ENCODE measurements around the gene TTLL9. TPM values are rescaled to one million over a fixed set of nuclear protein-coding genes. Genes with fewer than 3 reads are reported as not detected.

Gene TTLL9
- polyA plus RNA-seq, 1 of the 3 experiments (the other 2 are of a cell fraction) = 0.23 TPM

DNA sequence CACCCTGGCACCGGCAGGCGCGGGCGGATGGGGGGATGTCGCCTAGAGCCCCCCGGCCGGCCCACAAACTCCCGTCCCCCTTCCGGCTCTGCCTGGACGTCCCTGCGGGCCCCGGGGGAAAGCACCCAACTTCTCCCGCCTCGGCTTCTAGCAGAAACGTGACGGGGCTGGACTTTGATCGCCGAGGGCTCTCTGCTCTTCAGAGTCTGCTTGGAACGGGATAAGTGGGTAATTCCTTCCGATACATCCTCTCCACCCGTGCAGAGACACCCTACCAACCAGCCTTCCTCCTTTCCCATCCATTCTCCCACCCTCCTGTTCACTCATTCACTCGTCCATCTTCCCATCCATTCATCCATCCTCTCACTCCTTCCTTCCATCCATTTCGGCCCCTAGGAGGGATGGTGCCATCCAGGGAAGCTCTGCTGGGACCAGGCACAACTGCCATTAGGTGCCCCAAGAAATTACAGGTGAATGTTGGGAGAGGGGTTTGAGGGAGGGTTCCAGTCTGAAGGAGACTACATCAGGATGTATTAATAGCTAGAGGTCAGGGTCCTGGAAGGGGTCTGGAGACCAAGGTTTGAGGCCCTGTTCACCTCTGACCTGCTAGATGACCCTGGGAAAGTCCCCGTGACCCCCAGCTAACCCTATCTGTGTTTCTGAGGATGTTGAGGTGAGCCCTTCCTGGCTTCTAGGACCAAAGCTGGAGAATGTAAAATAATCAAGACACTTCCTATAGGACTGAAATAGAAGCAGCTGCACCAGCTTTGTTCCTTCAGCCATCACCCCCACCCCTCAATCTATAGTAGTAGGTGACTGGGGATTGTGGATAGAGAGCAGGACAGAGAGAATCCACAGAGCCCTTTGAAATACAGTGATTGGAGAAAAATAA, 538 bp downstream of the TTLL9 start:
- Histone ChIP-seq H3K9me3 (no peaks in the 10 kb centered on the region), H3K36me3 (replicated peaks in 1 of 2; ENCODE audit: control insufficient read depth in 1 of 2, insufficient read depth in 2 of 2, low read length in 1 of 2) (no peaks in the 10 kb centered on the region), H3K4me1 (ENCODE audit: control insufficient read depth in 1 of 2, insufficient read depth in 2 of 2, low read depth in 1 of 2, low read length in 1 of 2) (peaks cover 0 to 23% of the 10 kb centered on the region in 2 experiments; a peak in 1 of 4 replicates), H3K9ac (peak overlapping the region; percentile 71), H3K9me2 (no peaks in the 10 kb centered on the region), H3K4me3 (ENCODE audit: low read depth in 2 of 2, low read length in 1 of 2) (peak overlapping the region; percentile 66 to 69), H3F3A (replicated peaks; ENCODE audit: insufficient read depth) (peaks cover 5% of the 10 kb centered on the region), H3K79me2 (ENCODE audit: insufficient read depth) (no peaks in the 10 kb centered on the region), H3K27ac (ENCODE audit: low read depth in 2 of 2, low read length in 1 of 2) (peak overlapping the region in 1 of 2 experiments; percentile 62; a peak in 1 of 4 replicates), H4K20me1 (ENCODE audit: insufficient read depth) (no peaks in the 10 kb centered on the region), H3K4me2 (peak overlapping the region; percentile 81), H2AFZ (ENCODE audit: low read depth) (peak overlapping the region; percentile 94), H3K27me3 (ENCODE audit: insufficient read depth) (no peaks in the 10 kb centered on the region)
- CTCF ChIA-PET = interaction anchor here (0.8 to 3.3 kb wide), 11 partner anchors 8 to 258 kb away, joined by 3 to 12 read pairs (median 4); partner anchors contain the start of gene PDRG1
- 33% methylated on average over 6 of the region's 24 CpGs for WGBS (ENCODE audit: low lambda C conversion rate)
- no peak for TF ChIP-seq RCOR1 (IDR thresholded peaks at IDR 0.05; ENCODE audit: low read length)
- TF ChIP-seq, protein P1, sequence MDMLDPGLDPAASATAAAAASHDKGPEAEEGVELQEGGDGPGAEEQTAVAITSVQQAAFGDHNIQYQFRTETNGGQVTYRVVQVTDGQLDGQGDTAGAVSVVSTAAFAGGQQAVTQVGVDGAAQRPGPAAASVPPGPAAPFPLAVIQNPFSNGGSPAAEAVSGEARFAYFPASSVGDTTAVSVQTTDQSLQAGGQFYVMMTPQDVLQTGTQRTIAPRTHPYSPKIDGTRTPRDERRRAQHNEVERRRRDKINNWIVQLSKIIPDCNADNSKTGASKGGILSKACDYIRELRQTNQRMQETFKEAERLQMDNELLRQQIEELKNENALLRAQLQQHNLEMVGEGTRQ (IDR thresholded peaks at IDR 0.05; ENCODE audit: borderline replicate concordance, low read depth, low read length) = no peak
- TF ChIP-seq POLR2AphosphoS5 (IDR thresholded peaks at IDR 0.05; ENCODE audit: low read depth, low read length) = no peak
- no peak for TF ChIP-seq TEAD4 (IDR thresholded peaks at IDR 0.05; ENCODE audit: borderline replicate concordance, insufficient read depth)
- TF ChIP-seq GABPA (IDR thresholded peaks at IDR 0.05; ENCODE audit: low read depth) = no peak
- DNase-seq = no peak
- POLR2A ChIA-PET = interaction anchor here (0.6 to 1.4 kb wide), 2 partner anchors 9 to 26 kb away, joined by 3 to 6 read pairs; no protein-coding TSS in a partner anchor

GRCh38 chr20:31871618-31871954, 1.2 kb downstream of the TTLL9 start:
- Histone ChIP-seq H3K4me2 (peak overlapping the region; percentile 81), H3K36me3 (replicated peaks in 1 of 2; ENCODE audit: control insufficient read depth in 1 of 2, insufficient read depth in 2 of 2, low read length in 1 of 2) (no peaks in the 10 kb centered on the region), H3K27me3 (ENCODE audit: insufficient read depth) (no peaks in the 10 kb centered on the region), H3K27ac (ENCODE audit: low read depth in 2 of 2, low read length in 1 of 2) (no peak overlapping the region), H2AFZ (ENCODE audit: low read depth) (no peak overlapping the region), H3K9me3 (no peaks in the 10 kb centered on the region), H4K20me1 (ENCODE audit: insufficient read depth) (no peaks in the 10 kb centered on the region), H3K4me3 (ENCODE audit: low read depth in 2 of 2, low read length in 1 of 2) (no peak overlapping the region), H3K9me2 (no peaks in the 10 kb centered on the region), H3K9ac (no peak overlapping the region), H3K79me2 (ENCODE audit: insufficient read depth) (no peaks in the 10 kb centered on the region), H3K4me1 (ENCODE audit: control insufficient read depth in 1 of 2, insufficient read depth in 2 of 2, low read depth in 1 of 2, low read length in 1 of 2) (peaks cover 0 to 23% of the 10 kb centered on the region in 2 experiments; a peak in 1 of 4 replicates), H3F3A (replicated peaks; ENCODE audit: insufficient read depth) (peaks cover 5% of the 10 kb centered on the region)
- DNase-seq = no peak
- CTCF ChIA-PET = interaction anchor here (0.8 to 3.3 kb wide), 10 partner anchors 7 to 258 kb away, joined by 3 to 12 read pairs (median 4); partner anchors contain the start of gene PDRG1
- 100% methylated on average over 1 of the region's 1 CpG for WGBS (ENCODE audit: low lambda C conversion rate)
- TF ChIP-seq NRF1 (IDR thresholded peaks at IDR 0.05; ENCODE audit: low read depth, low read length) (no peak), FOXJ3 (CRISPR knock-in tag; IDR thresholded peaks at IDR 0.05) (no peak), SMC3 (IDR thresholded peaks at IDR 0.05; ENCODE audit: low read depth, low read length) (no peak), YY1 (IDR thresholded peaks at IDR 0.05; ENCODE audit: low read depth) (no peak)
- TF ChIP-seq, protein P2, sequence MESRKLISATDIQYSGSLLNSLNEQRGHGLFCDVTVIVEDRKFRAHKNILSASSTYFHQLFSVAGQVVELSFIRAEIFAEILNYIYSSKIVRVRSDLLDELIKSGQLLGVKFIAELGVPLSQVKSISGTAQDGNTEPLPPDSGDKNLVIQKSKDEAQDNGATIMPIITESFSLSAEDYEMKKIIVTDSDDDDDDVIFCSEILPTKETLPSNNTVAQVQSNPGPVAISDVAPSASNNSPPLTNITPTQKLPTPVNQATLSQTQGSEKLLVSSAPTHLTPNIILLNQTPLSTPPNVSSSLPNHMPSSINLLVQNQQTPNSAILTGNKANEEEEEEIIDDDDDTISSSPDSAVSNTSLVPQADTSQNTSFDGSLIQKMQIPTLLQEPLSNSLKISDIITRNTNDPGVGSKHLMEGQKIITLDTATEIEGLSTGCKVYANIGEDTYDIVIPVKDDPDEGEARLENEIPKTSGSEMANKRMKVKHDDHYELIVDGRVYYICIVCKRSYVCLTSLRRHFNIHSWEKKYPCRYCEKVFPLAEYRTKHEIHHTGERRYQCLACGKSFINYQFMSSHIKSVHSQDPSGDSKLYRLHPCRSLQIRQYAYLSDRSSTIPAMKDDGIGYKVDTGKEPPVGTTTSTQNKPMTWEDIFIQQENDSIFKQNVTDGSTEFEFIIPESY (IDR thresholded peaks at IDR 0.05; ENCODE audit: borderline replicate concordance, low read depth) = no peak
- POLR2A ChIA-PET = interaction anchor here (0.6 to 1.4 kb wide), 2 partner anchors 10 to 26 kb away, joined by 3 to 6 read pairs; no protein-coding TSS in a partner anchor

All from SK-N-SH (cell line).